ENCODE data around the gene LHFPL2. TPM values are rescaled to one million over a fixed set of nuclear protein-coding genes. Genes with fewer than 3 reads are reported as not detected.

LHFPL2 gene
- total RNA-seq, 6 experiments from 2014 or later = 14.4 to 18.9 (median 16.7) TPM

- no peak for TF ChIP-seq CTCF (IDR thresholded peaks at IDR 0.05)
- no peak overlapping the region for H3K4me3 Mint-ChIP-seq
- H3K9me3 Mint-ChIP-seq = no peaks in the 10 kb centered on the region
- no peak overlapping the region for H3K27ac Mint-ChIP-seq
- DNase-seq = no peak
- peaks cover 52% of the 10 kb centered on the region for H3K4me1 Mint-ChIP-seq (ENCODE audit: low read depth)
- H3K36me3 Mint-ChIP-seq (ENCODE audit: low read depth) = no peaks in the 10 kb centered on the region
- H3K27me3 Mint-ChIP-seq (ENCODE audit: insufficient read depth) = no peaks in the 10 kb centered on the region
Measured at GRCh38 chr5:78543292-78543691, 105.3 kb downstream of the LHFPL2 start.

- peaks cover 52% of the 10 kb centered on the region for H3K4me1 Mint-ChIP-seq (ENCODE audit: low read depth)
- no peak overlapping the region for H3K27ac Mint-ChIP-seq
- H3K9me3 Mint-ChIP-seq = no peaks in the 10 kb centered on the region
Measured at GRCh38 chr5:78542321-78542840, 106.2 kb downstream of the LHFPL2 start.

GRCh38 chr5:78541086-78541654 lies 107.4 kb downstream of the LHFPL2 start:
- Mint-ChIP-seq H3K4me3 (no peak overlapping the region), H3K36me3 (ENCODE audit: low read depth) (no peaks in the 10 kb centered on the region), H3K4me1 (ENCODE audit: low read depth) (peaks cover 42% of the 10 kb centered on the region), H3K9me3 (no peaks in the 10 kb centered on the region), H3K27me3 (ENCODE audit: insufficient read depth) (no peaks in the 10 kb centered on the region), H3K27ac (no peak overlapping the region; the same call in 1 of the 2 replicates)
- TF ChIP-seq CTCF (IDR thresholded peaks at IDR 0.05) = no peak
- DNase-seq = no peak

More at GRCh38 chr5:78542321-78542840, 106.2 kb downstream of the LHFPL2 start:
- Mint-ChIP-seq H3K27me3 (ENCODE audit: insufficient read depth) (no peaks in the 10 kb centered on the region), H3K36me3 (ENCODE audit: low read depth) (no peaks in the 10 kb centered on the region), H3K4me3 (no peak overlapping the region)
- TF ChIP-seq CTCF (IDR thresholded peaks at IDR 0.05) = no peak
- no peak for DNase-seq

- no peak for DNase-seq
- no peak overlapping the region for H3K27ac Mint-ChIP-seq
Measured at GRCh38 chr5:78540335-78541085, 108.1 kb downstream of the LHFPL2 start.

GRCh38 chr5:78538240-78538850 lies 110.2 kb downstream of the LHFPL2 start:
- Mint-ChIP-seq H3K27me3 (ENCODE audit: insufficient read depth) (no peaks in the 10 kb centered on the region), H3K4me3 (no peak overlapping the region), H3K4me1 (ENCODE audit: low read depth) (peaks cover 43% of the 10 kb centered on the region), H3K36me3 (ENCODE audit: low read depth) (no peaks in the 10 kb centered on the region), H3K9me3 (no peaks in the 10 kb centered on the region), H3K27ac (no peak overlapping the region)
- DNase-seq = no peak
- TF ChIP-seq CTCF (IDR thresholded peaks at IDR 0.05) = no peak

More at GRCh38 chr5:78540335-78541085, 108.1 kb downstream of the LHFPL2 start:
- TF ChIP-seq CTCF (IDR thresholded peaks at IDR 0.05) = peak; percentile 23; the same call in 1 of the 2 replicates
- H3K9me3 Mint-ChIP-seq = no peaks in the 10 kb centered on the region
- no peaks in the 10 kb centered on the region for H3K36me3 Mint-ChIP-seq (ENCODE audit: low read depth)
- H3K4me3 Mint-ChIP-seq = no peak overlapping the region
- H3K4me1 Mint-ChIP-seq (ENCODE audit: low read depth) = peaks cover 41% of the 10 kb centered on the region
- H3K27me3 Mint-ChIP-seq (ENCODE audit: insufficient read depth) = no peaks in the 10 kb centered on the region

All from HFFc6 (cell line).